Fibroblast of the aortic adventitia (primary cell): Measurements from ENCODE around the gene APCDD1L. TPM values are rescaled to one million over a fixed set of nuclear protein-coding genes. Genes with fewer than 3 reads are reported as not detected.

Experiments used
- DNase-seq: peaks from one replicate; pipeline ENCODE4 v3.0.0-alpha.2; 2010; ENCODE audit warnings: low read depth
- H3K4me3 ChIP-seq: 2 replicates; pipeline ENCODE4 v1.5.1; 2011; ENCODE audit warnings: low read depth, mild to moderate bottlenecking, control low read depth, low read length, moderate library complexity
- total RNA-seq: library from RNA; depleted of rRNA; stranded (reverse); fragments of >200 nt; gene quantifications from 2 replicates; pipeline ENCODE4 v1.2.3, GENCODE V29; 2012; ENCODE audit warnings: low replicate concordance
- TF ChIP-seq, protein P1 (sequence below): IDR thresholded peaks from 2 replicates; pipeline ENCODE4 v1.5.1; 2011; ENCODE audit warnings: mild to moderate bottlenecking, low read length, control low read depth, inconsistent platforms; ENCODE audit not compliant: insufficient read depth

Gene APCDD1L
- total RNA-seq, 1 donor: 20.8 TPM

- H3K4me3 ChIP-seq: no peak overlapping the region
- TF ChIP-seq, protein P1, sequence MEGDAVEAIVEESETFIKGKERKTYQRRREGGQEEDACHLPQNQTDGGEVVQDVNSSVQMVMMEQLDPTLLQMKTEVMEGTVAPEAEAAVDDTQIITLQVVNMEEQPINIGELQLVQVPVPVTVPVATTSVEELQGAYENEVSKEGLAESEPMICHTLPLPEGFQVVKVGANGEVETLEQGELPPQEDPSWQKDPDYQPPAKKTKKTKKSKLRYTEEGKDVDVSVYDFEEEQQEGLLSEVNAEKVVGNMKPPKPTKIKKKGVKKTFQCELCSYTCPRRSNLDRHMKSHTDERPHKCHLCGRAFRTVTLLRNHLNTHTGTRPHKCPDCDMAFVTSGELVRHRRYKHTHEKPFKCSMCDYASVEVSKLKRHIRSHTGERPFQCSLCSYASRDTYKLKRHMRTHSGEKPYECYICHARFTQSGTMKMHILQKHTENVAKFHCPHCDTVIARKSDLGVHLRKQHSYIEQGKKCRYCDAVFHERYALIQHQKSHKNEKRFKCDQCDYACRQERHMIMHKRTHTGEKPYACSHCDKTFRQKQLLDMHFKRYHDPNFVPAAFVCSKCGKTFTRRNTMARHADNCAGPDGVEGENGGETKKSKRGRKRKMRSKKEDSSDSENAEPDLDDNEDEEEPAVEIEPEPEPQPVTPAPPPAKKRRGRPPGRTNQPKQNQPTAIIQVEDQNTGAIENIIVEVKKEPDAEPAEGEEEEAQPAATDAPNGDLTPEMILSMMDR: no peak
- no peak for DNase-seq
Observed at GRCh38 chr20:58536289-58536688, 21.1 kb upstream of the APCDD1L start.

DNA sequence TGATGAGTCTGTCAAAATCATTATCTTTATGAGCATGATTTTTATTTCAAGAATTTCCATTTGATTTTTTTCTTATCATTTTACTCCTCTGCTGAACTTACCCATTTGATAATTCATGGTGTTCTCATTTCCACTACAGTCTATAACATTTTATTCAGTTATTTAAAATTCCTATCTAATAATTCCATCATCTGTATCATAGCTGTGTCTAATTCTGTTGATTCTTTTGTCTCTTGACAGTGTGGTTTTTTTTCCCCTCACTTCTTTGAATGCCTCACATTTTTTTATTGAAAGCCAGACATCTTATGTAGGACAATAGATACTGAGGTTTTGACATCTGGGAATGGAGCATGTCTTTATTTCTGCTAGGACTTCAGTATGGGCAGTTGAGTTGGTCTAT, 16.5 kb upstream of the APCDD1L start:
- TF ChIP-seq, protein P1: no peak
- no peak overlapping the region for H3K4me3 ChIP-seq
- DNase-seq: no peak

GRCh38 chr20:58531063-58531462, 15.9 kb upstream of the APCDD1L start:
- TF ChIP-seq, protein P1: no peak
- H3K4me3 ChIP-seq: no peak overlapping the region
- DNase-seq: no peak

- TF ChIP-seq, protein P1: no peak
- DNase-seq: no peak
- no peak overlapping the region for H3K4me3 ChIP-seq
Observed at GRCh38 chr20:58528412-58528811, 13.2 kb upstream of the APCDD1L start.

DNA sequence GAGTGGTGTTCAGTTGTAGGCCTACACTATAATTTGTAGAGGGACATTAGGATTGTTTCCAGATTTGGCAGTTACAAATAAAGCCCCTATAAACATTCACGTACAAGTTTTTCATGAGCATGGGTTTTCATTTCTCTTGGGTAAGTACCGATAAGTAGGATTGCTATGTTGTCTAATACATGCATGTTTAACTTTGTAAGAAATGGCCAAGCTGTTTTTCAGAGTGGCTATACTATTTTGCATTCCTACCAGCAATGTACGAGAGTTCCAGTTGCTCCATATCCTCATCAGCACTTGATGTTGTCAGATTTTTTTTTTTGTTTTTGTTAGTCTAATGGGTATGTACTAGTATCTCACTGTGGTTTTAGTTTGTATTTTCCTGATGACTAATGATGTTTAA, 11.2 kb upstream of the APCDD1L start:
- TF ChIP-seq, protein P1: no peak
- no peak for DNase-seq
- no peak overlapping the region for H3K4me3 ChIP-seq

DNA sequence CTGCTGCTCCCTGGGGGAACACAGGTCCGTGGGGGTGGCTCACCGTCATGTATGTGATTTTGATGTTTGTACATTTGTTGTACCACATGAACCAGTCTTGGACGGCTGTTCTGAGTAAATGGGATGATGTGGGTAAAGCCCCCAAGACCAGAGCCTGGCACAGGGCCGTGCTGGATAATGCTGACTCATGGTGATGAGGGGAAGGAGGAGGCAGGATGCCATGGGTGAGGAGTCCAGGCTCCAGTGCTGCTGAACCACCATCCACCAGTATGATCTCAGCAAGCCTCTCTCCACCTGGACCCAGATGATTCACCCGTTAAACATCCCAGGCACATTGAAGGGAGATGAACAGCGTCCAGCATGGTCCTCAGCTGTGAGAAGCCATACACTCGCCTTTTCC, 9.6 kb upstream of the APCDD1L start:
- no peak overlapping the region for H3K4me3 ChIP-seq
- peak; percentile 76 for DNase-seq
- TF ChIP-seq, protein P1: no peak

DNA sequence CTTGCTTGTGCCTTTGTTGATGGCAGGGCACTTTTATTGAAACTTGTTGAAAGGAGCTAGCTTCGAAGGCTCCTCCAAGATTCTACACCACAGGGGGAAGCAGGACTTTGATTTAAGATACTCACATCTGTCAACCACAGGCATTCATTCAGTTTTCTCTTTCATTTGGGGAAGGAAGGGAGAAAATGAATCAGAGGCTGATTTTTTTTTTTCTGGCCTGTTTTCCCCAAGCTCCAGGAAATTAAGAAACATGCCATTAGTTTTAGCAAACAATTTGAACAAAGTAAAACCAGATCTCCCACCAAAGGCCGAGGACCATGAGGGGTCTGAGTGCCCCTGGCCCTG, 8.7 kb upstream of the APCDD1L start:
- no peak overlapping the region for H3K4me3 ChIP-seq
- TF ChIP-seq, protein P1: no peak
- peak; percentile 78 for DNase-seq
